ENCODE data around the gene CPLANE2.
"Not testable (repeated sequence)": the region's sequence is repeated elsewhere in the genome, so short reads cannot be mapped to it uniquely, and the experiment has no call there.

The CPLANE2 gene

DNA sequence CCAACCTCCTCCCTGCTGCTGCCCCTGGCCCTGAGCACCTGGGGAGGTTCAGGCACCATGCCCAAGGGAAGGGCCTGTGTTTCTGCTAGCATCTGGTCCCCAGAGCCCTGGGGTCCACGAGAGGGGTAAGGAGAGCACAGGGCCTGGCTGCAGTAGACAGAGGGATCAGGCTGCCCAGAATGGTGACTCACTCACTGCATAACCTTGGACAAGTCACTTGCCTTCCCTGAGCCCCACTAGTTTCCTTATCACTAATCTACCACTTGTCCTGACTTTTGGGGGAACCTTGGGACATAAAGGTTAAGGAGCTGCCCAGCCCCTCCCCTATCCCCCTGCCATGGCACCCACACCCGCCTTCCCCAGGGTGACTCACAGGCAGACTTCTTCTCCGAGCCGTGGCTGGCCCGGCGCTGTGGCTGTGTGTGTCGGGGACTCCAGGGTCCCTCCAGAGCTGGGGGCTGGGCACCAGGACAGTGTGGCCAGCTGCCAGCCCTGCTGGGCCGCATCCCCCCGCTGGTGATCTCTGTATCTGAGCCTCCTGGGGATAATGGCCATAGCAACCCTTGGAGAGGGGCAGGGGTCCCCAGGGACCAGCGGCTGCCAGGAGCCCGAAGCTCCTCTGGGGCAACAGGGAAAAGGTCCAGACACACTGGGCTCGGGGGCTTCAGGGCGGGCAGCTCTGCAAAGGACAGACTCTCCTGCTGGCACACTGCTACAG is 28.6 kb downstream of the CPLANE2 start:
- no peak for DNase-seq (ENCODE audit: low read depth)

DNA sequence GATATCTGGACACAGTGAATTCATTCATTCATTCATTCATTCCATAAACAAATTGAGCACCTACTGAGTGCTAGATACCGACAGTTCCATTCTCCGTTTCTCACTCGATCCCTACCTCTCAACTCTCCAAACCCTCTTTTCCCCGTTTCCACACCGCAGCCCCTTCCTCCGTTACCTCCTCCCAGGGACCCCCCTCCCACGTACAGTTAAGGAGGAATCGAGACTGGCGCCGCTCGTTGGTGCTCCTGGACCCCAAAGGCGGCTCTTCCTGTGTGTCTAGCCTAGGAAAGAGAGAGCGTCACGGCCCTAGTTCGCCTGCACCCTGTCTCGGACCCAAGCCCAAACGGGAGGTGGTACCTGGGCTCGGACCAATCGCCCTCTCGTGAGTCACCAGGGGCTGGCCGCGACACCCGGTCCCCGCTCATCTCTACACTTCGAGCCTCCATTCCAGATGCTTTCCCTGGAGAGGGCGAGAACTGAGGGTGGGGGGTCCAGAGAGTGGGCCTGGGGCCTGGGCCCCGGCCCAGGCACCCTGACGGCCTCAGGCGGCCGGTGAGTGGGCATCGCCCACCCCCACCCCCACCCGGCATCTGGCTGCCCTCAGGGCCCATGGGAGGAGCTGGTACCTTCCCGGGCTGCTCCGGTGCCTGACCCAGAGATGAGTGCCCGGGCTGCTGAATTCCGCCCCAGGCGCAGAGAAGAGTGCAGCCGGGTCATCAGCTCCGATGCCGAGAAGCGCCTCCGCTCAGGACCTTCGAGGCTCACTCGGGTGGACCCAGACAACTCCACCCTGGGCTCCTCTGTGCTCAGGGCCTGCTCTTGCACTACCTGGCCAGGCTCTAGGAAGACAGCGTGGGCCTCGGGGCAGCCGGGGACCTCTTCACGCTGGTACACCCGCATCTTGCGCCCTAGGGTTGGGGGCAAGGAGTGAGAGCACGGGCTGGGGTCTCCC is 29.4 kb downstream of the CPLANE2 start:
- DNase-seq (ENCODE audit: low read depth), result no peak

- DNase-seq (ENCODE audit: low read depth), result peak; percentile 80
Observed at GRCh38 chr1:16206547-16207317, 30.3 kb downstream of the CPLANE2 start.

GRCh38 chr1:16205891-16206546 is 31.0 kb downstream of the CPLANE2 start:
- DNase-seq (ENCODE audit: low read depth), result no peak

DNA sequence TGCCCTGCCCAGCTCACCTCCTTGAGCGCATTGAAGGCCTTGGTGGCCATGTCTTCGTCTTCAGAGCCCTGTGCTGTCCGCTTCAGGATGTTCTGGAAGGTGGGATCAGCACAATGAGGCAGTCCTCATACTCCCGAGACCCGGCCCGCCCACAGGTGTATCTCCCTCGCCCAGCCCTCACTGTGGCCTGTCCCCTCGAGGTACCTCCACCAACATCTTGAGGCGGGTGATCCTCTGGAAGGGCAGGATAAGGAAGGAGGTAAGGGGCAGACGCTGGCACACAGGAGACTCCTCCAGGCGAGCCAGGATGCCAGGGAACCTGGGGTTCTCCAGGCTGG is 31.7 kb downstream of the CPLANE2 start:
- DNase-seq (ENCODE audit: low read depth), result no peak

- DNase-seq (ENCODE audit: low read depth), result no peak
Observed at GRCh38 chr1:16204634-16205333, 32.2 kb downstream of the CPLANE2 start.

GRCh38 chr1:16204216-16204615 is 32.8 kb downstream of the CPLANE2 start:
- no peak for DNase-seq (ENCODE audit: low read depth)

DNA sequence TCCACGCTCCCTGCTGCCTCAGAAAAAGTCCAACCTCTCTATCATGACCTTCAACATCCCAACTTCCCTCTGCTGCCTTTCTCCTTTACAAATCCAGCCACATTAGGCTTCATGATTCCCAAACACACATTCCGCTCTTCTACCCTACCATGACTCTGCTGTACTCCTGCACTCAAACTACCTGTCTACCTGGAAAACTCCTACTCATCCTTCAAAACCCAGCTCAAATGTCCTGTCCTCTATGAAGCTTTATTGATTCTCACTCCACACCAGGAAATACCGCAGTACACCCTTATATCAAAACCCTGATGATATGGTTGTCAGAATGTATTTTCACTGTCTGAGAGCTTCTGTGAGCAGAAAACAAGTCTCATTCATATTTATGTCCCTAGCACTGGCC is 33.4 kb downstream of the CPLANE2 start:
- no peak for DNase-seq (ENCODE audit: low read depth)

DNA sequence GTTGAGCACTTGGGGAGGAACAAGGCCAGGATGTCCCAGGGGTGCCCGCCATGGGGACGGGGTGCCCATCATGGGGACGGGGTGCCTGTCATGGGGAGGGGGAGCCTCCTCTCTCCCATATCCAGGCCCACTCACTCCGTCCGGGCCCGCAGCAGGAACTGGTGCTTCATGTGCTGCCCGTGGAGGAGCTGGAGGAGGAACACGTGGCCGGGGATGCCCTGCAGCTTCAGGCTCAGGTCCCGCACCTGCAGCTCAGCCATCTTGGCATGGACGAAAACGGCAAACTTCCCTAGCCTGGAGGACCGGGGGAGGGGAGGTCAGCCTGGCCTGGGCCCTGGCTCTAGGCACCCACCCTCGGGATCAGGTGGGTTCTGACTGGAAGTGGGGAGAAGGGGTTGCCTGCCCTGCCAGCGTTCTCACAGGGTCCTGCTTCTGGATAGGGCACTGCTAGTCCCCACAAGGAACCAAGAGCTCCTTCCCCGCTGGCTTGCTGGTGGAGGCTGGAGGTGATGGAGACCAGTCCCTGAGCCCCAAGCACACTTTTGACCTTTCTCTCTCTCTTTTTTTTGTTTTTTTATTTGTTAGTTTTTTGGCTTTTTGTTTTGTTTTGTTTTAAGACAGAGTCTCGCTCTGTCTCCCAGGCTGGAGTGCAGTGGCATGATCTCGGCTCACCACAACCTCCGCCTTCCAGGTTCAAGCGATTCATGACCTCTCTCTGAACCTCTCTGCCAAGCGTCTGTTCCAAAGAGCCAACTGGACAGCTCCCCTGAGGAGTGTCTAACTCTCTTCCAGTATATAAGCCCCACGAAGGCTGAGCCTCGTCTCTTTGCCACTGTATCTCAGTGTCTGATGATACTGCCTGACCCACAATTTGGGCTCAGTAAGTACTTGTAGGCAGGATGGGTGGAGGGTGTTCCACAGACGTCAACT is 34.4 kb downstream of the CPLANE2 start:
- DNase-seq (ENCODE audit: low read depth), result no peak

DNA sequence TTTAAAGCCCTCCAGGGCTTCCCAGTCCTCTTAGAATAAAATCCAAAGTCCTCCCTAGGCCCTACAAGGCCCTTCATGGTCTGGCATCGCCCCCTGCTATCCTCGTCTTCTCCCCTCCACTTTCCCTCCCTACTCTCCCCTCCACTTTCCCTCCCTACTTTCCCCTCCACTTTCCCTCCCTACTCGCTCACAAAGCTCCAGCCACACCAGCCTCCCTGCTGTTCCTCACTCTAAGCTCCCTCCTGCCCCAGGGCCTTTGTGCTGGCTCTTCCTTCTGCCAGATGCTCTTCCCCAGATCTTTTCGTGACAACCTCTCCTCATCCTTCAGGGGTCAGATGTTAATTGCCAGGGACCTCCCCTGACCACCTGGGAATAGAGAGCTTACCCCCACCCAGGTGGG is 37.3 kb downstream of the CPLANE2 start:
- DNase-seq (ENCODE audit: low read depth), result no peak

- no peak for DNase-seq (ENCODE audit: low read depth)
Observed at GRCh38 chr1:16199157-16199501, 37.9 kb downstream of the CPLANE2 start.

DNA sequence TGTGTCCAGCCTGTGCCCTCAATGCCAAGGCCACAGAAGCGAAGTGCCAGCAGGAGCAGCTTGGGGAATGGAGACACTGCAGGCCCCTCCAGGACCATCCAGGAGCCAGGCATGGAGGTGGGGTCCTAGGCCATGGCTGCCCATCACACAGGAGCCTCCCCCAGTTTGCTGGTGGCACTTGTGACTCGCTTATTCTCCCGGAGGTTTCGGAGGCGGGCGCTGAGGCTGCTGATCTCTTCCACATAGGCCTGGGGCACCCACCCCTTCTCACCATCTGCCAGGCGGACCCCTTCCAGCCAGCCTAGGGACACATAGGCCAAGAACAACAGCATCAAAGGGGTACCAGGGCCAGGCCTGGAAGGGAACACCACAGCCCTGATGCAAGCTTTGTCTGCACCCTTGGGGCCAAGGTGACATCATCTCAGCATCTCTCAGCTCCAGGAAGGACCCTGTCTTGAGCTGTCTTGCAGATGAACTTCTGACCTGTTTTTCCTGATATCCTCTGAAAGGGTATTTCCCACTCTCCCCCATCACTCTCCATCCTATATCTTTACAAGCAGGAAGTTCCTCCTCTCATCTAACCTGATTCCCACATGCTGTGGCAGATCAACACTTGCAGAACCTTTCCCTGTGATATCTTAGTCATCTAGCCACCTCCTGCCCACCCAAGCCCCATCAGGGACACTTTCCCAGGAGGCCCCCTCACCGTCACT is 38.4 kb downstream of the CPLANE2 start:
- DNase-seq (ENCODE audit: low read depth), result no peak

DNA sequence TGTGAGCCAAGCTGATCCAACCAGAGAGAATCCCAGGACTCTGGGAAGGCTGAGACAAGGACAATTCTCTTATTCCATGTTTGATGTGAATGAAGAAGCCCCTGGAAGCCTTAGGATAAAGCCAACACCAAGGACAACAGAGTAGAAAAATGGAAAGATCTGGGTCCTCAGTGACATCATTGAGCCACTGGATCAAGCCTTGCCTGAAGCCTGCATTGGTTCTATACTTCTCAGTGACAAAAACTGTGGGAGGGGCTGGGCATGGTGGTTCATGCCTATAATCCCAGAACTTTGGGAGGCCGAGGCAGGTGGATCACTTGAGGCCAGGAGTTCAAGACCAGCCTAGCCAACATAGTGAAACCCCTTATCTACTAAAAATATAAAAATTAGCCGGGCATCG is 40.1 kb downstream of the CPLANE2 start:
- no peak for DNase-seq (ENCODE audit: low read depth)

GRCh38 chr1:16196139-16196538 is 40.8 kb downstream of the CPLANE2 start:
- not testable (repeated sequence) for DNase-seq (ENCODE audit: low read depth)

DNA sequence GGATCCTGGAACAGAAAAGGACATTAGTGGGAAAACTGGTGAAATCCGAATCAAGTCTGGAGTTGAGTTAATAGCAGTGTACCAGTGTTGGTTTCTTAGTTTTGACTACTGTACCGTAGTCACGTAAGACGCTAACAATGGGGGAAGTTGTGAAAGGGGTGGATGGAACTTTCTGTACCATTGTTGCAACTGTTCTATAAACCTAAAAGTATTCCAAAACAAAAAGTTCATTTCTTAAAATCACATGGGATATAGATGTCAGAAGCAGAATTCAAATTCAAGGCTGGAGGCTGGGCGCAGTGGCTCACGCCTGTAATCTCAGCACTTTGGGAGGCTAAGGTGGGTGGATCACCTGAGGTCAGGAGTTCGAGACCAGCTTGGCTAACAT is 41.5 kb downstream of the CPLANE2 start:
- DNase-seq (ENCODE audit: low read depth), result no peak

- no peak for DNase-seq (ENCODE audit: low read depth)
Observed at GRCh38 chr1:16191916-16192546, 45.0 kb downstream of the CPLANE2 start.

DNA sequence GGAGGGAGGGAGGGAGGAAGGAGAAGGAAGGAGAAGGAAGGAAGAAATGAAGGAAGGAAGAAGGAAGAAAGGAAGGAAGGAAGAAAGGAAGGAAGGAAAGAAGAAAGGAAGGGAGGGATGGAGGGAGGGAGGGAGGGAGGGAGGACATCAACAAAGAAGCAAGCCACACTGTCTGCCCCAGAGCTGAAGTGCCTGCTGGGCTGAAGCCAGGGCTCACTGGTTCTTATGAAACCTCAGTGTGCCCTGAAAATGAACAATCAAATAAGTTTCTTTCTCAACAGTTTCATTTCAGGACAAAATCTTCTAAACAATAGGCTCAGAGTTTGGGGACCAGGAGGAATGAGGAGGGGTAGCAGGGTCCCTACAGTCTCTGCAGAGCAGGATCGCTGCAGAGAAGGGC is 45.7 kb downstream of the CPLANE2 start:
- DNase-seq (ENCODE audit: low read depth), result no peak

DNA sequence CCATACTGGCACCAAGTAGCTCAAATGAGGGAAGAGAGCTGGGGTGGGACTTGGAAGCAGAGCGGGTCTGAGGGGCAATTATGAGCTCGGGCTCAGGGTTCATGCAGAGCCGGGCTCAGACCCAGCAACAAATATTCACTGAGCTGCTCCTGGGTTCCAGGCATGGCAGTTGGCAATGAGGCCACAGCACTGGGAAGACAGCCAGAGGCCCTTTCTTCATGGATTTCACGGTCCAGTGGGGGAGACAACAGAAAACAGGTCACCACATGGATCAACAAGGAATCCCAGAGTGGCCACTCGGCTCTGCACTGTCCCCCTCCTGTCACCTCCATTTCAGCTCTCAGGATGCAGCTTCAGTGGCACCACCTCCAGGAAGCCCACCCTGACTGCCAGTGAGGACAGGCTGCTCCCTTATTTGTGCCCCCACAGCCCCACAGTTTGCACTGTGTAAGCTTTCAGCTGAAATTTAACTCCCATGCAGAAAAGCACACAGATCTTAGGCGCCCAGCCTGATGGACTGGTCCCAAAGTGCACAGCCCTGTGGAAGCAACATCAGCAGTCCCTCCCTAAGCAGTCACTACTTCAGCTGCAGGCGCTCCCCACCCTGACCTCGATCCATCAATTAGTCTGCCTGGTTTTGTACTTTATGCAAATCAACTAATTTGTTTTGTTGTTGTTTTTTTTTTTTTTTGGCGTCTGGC is 46.9 kb downstream of the CPLANE2 start:
- no peak for DNase-seq (ENCODE audit: low read depth)

GRCh38 chr1:16189003-16189402 is 48.0 kb downstream of the CPLANE2 start:
- DNase-seq (ENCODE audit: low read depth), result no peak

Measured in stimulated activated CD8-positive, alpha-beta memory T cell treated with anti-CD3 and anti-CD28 coated beads, Interleukin-12 subunit alpha, Interleukin-12 subunit beta, amount 100 ng/mL, for 1 hour (primary cell).